ENCODE data around the gene HM13.

Gene HM13

GRCh38 chr20:31617432-31618104 is 103.3 kb downstream of the HM13 start:
- no peak for FAIRE-seq
